K562 (cell line): ENCODE results near the gene RPS6KA4.

Experiments used
- CBX2 ChIP-seq: fragments of 200-600 bp; sonication (generic); IDR thresholded peaks from one replicate; pipeline ENCODE4 v1.6.1; 2012; ENCODE audit warnings: mild to moderate bottlenecking, low read length, inconsistent platforms; ENCODE audit not compliant: insufficient read depth, poor library complexity, severe bottlenecking
- CBX3 ChIP-seq, 2 experiments: IDR thresholded peaks; 1 replicate in 1 of 2; 2 replicates in 1 of 2; pipeline ENCODE4 v1.6.1; 2012; ENCODE audit warnings: inconsistent platforms in 2 of 2, low read length in 2 of 2, borderline replicate concordance in 1 of 2, control low read depth in 1 of 2
- CTCF ChIP-seq, 3 experiments: IDR thresholded peaks in 2 of 3; conservative IDR thresholded peaks in 1 of 3; 2 replicates each; pipeline ENCODE4 v1.5.1; 2011 to 2012; ENCODE audit warnings: low read length in 3 of 3, mild to moderate bottlenecking in 3 of 3, control low read depth in 2 of 3, improper control_type of control experiment in 1 of 3, inconsistent platforms in 1 of 3, low read depth in 1 of 3, mixed read lengths in 1 of 3, moderate library complexity in 1 of 3; ENCODE audit not compliant: insufficient read depth in 2 of 3
- DPF2 ChIP-seq: fragments of 450-650 bp; IDR thresholded peaks from 2 replicates; pipeline ENCODE4 v1.6.1; 2016
- FOXM1 ChIP-seq, 2 experiments: fragments of 450-650 bp in 1 of 2; sonication (generic) in 1 of 2; formaldehyde crosslinking in 1 of 2; IDR thresholded peaks; 2 replicates each; pipeline versions ENCODE4 v1.6.1 to v1.9.0; 2017 to 2022; ENCODE audit warnings: low read depth in 2 of 2, mild to moderate bottlenecking in 2 of 2, missing genetic modification reagents in 1 of 2, moderate library complexity in 1 of 2
- GABPA ChIP-seq: fragments of 200-800 bp; sonication (Bioruptor generic); conservative IDR thresholded peaks from 2 replicates; pipeline ENCODE4 v1.6.1; 2016; ENCODE audit warnings: low read depth, missing genetic modification characterization, missing compliant biosample characterization
- GMEB1 ChIP-seq: fragments of 250-450 bp; sonication (Bioruptor Pico); IDR thresholded peaks from 2 replicates; pipeline ENCODE4 v1.4.0; 2020; ENCODE audit warnings: mild to moderate bottlenecking
- NR2C2 ChIP-seq, 2 experiments: fragments of 200-800 bp in 1 of 2; sonication (Bioruptor generic) in 1 of 2; sonication (generic) in 1 of 2; formaldehyde crosslinking in 1 of 2; IDR thresholded peaks; 2 replicates each; pipeline versions ENCODE4 v1.6.1 to v1.8.0; 2016 to 2022; ENCODE audit warnings: mild to moderate bottlenecking in 1 of 2, missing compliant biosample characterization in 1 of 2, missing genetic modification characterization in 1 of 2, missing genetic modification reagents in 1 of 2
- RNF2 ChIP-seq: sonication (generic); IDR thresholded peaks from 2 replicates; pipeline ENCODE4 v1.6.1; 2016

GRCh38 chr11:64415286-64415685 is 56.3 kb downstream of the RPS6KA4 start:
- TF ChIP-seq FOXM1 (IDR thresholded peaks at IDR 0.05; ENCODE audit: low read depth), result no peak
- no peak for TF ChIP-seq FOXM1 (CRISPR knock-in tag; IDR thresholded peaks at IDR 0.05; ENCODE audit: low read depth)
- no peak for TF ChIP-seq GMEB1 (CRISPR knock-in tag)
- TF ChIP-seq CBX2, result no peak
- no peak for TF ChIP-seq CBX3 (IDR thresholded peaks at IDR 0.05; ENCODE audit: borderline replicate concordance in 1 of 2, low read length in 2 of 2)
- no peak for TF ChIP-seq NR2C2 (CRISPR knock-in tag; IDR thresholded peaks at IDR 0.05)
- no peak for TF ChIP-seq NR2C2 (tag; IDR thresholded peaks at IDR 0.05)
- no peak for TF ChIP-seq CTCF (IDR thresholded peaks at IDR 0.05 in 2 of 3, conservative IDR thresholded peaks at IDR 0.05 in 1 of 3; ENCODE audit: insufficient read depth in 2 of 3, low read depth in 1 of 3, low read length in 3 of 3)
- no peak for TF ChIP-seq RNF2
- no peak for TF ChIP-seq GABPA
- no peak for TF ChIP-seq DPF2
